NT2/D1 (cell line): ENCODE data around the gene MTG2.

ENCODE experiments used
- SUZ12 ChIP-seq: IDR thresholded peaks from 2 replicates; pipeline ENCODE4 v1.6.1; 2011; ENCODE audit not compliant: insufficient read length, insufficient read depth; ENCODE audit errors: extremely low read depth
- YY1 ChIP-seq: IDR thresholded peaks from 2 replicates; pipeline ENCODE4 v1.6.1; 2011; ENCODE audit not compliant: insufficient read length, insufficient read depth

DNA sequence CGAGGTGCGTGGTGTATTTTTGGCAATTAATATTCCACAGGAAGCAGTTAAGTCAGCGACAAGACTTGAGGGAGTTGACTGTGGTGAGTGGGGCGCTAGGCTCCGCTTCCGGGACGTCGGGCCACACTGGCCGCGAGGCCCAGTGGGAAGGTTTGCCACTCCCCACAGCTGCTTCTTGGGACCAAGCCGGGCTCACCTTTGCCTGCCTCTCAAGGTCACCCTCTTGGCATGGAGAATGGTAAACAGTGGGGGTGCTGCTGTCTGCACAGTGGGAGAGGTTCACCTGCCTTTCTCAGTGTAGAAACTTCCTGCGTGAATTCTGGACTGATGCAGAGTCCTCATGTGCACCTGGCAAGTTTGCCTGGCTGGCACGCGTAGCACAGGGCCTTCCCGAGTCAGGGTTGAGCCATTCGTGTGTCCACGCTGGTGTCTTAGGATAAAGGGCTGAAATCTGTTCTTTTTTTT lies 61.8 kb downstream of the MTG2 start:
- TF ChIP-seq YY1 (no peak), SUZ12 (no peak)
